NCI-H69 (cell line): ENCODE results near the gene GSTA1.
"Not testable (repeated sequence)": the region's sequence is repeated elsewhere in the genome, so short reads cannot be mapped to it uniquely, and the experiment has no call there.

Experiments used
- DNase-seq: peaks from one replicate; lab custom pipeline; 2025; lab: John Stamatoyannopoulos, UW

GSTA1 gene

DNA sequence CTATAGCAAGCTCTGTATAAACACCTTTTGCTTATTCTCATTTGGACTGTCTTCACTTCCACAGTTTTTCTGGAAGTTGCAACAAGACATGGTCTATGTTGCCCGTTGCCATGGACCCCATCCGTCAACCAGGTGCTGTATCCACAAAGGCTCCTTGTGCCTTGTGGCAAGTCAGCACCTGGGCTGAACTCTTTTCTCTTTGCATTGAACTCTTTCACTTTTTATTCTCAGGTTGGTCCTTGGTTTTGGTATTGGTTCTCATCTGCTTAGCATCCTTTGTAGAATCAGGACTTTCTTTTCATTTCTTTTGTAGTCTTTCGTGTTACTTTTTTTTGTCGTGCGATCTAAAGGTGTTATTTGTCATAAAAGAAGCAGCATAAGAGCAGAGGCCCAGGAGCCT is 5.0 kb upstream of the GSTA1 start:
- DNase-seq: no peak

DNA sequence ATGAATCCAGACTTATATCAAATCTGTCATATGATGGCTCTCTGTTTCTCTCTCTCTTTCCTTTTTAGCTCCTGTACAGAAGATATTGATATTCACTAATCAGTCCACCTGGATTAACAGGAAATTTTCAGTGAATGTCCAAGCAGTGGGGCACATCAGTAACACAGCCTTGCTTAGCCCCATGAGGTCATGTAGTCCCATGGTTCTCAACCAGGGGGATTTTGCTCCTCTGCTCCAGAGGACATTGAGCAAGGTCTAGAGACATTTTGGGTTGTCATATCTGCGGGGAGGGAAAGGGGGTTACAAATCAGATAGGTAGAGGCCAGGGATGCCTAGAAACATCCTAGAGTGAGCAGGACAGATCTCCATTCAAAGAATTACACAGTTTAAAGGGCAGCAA is 810 bp downstream of the GSTA1 start:
- no peak for DNase-seq

DNA sequence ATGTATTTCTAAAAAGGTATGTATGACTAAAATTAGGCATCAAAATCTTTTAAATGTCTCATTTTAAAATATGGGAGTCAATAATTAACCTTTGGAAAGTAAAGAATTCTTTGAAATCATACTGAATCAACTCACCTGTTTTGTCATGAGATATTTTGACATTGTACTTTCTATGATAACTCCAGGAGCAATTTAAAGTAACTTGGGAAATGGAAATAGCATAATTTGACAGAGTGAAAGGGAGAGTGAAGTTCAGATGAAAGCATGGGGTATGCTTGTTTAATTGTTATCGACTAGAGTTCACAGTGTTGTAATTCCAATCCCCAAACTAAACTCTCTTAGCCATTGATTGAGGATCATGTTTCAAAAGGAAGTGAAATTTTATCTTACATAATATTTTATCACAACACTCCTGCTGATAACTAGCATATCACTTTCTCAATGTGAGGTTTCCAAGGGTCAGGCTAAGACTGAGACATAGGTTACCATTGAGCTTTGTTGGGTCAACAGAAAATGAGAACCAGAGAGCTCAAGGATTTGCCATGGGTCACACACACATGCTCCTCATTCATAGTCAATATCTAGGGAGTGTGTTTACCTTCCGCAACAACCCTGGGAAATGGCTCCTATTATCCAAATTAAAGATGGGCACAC is 2.3 kb downstream of the GSTA1 start:
- DNase-seq: no peak

DNA sequence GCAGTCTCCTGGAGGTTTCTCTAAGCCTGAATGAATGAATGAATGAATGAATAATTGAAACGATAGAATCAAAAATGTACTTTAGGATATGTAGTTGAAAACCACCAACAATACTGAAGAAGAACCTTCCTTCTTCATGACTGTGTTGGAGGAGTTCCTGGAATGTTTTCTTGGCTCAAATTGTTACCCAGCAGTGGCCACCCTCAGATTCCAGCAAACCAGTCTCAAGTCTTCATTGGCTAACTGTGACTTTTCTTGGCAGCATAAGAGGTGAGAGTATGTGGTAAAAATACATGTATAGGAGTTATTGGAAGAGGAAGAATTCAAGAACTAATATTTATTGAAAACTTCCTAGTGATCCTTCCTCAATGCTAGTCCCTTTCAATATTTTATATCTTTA is 4.3 kb downstream of the GSTA1 start:
- not testable (repeated sequence) for DNase-seq

DNA sequence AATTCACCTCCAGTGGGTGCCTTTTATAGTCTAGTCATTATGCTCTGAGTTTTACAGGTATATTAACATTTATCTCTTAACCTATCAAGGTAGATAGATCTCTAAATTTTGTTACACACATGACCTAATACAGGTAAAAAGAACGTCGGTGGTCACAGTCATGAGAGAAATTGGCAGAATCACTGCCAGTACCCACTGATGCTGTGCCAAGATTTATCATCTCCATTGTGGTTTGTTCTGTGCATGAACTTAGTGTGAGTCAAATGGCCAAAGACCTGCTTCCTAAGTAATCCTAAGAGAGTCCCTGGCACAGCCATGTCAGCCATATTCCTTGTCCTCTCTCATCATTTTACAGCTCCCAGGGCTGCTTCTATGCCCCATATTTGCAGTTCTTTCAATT is 9.2 kb downstream of the GSTA1 start:
- not testable (repeated sequence) for DNase-seq

DNA sequence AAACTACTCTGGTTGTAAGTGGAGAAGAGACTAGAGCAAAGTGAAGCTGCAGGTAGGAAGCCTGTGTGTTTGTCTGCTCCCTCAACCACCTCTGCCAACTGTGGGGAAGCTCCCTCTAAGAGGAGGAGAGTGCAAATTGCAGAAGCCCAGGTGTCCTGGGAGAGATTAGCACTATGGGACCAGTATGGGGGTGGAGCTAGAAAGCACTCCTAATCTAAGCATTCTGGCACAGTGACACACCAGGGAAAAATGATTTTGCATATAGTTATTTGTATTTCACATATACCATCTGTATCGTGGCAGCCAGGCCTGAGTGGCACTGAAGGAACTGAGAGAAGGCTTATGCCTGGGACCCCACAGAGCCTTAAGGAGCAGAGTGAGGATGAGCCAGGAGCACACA is 12.8 kb downstream of the GSTA1 start:
- DNase-seq: peak; percentile 17

DNA sequence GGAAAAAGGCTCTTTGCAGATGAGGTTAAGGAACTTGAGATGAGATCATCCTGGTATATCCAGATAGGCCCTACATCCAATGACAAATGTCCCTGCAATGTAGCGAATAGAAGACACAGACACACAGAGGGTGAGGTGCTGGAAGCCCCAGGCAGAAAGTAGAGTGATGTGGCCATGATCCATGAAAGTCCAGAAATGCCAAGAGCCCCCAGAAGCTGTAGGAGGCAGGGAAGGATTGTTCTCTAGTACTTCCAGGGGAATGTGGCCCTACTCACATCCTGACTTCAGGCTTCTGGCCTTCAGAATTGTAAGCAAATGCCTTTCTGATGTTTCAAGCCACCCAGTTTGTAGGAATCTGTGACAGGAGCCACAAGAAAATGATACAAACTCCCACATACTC is 14.0 kb downstream of the GSTA1 start:
- not testable (repeated sequence) for DNase-seq

DNA sequence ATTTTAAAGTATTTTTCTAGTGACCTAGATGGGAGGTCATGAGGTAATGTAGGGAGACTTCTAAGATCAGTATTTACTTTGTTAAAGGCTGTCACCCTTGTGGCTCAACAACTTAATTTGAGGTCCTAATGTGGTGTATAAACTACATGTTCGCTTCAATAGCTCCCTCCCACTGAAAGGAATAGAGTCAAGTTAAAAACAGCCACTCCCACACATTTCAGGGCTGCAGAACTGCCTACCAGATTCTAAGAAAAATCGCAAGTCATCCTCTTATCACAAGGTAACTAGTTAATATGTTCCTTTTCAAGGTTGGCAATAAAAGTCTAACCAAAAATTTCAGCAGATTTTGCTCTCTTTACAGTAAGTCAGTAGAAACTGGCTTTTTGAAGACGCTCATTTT is 15.1 kb downstream of the GSTA1 start:
- DNase-seq: peak; percentile 11

DNA sequence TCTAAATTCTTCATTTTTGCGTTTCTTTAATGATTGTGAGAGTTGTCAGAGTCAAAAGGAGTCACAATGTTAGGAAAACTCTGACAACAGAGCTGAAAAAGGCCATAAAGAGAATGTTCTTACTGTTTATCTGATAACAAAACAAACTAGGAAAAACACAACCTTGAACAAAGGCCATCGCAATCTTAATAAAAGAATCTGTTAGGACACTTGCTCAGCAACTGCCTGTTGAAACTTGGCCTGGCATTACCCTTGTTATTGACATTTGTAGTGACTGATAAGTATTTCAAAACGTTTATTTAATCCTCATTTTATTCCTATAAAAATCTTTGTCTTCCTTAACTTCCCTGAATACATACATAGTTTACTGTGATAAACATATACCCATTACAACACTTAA is 15.7 kb downstream of the GSTA1 start:
- no peak for DNase-seq

DNA sequence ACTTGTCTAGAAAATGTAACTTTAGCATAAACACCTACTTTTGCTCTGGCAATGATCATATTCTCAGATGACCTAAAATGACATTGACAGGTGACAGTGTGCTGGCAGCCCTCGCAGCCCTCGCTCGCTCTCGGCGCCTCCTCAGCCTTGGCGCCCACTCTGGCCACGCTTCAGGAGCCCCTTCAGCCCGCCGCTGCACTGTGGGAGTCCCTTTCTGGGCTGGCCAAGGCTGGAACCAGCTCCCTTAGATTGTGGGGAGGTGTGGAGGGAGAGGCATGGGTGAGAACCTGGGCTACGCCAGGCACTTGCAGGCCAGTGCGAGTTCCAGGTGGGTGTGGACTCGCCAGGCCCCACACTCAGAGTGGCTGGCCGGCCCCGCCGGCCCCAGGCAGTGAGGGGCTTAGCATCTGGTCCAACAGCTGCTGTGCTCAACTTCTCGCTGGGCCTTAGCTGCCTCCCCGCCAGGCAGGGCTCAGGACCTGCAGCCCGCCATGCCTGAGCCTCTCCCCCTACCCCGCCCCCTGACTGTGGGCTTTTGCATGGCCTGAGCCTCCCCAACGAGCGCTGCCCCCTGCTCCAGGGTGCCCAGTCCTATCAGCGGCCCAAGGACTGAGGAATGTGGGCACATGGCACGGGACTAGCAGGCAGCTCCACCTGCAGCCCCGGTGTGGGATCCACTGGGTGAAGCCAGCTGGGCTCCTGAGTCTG is 17.2 kb downstream of the GSTA1 start:
- DNase-seq: no peak

DNA sequence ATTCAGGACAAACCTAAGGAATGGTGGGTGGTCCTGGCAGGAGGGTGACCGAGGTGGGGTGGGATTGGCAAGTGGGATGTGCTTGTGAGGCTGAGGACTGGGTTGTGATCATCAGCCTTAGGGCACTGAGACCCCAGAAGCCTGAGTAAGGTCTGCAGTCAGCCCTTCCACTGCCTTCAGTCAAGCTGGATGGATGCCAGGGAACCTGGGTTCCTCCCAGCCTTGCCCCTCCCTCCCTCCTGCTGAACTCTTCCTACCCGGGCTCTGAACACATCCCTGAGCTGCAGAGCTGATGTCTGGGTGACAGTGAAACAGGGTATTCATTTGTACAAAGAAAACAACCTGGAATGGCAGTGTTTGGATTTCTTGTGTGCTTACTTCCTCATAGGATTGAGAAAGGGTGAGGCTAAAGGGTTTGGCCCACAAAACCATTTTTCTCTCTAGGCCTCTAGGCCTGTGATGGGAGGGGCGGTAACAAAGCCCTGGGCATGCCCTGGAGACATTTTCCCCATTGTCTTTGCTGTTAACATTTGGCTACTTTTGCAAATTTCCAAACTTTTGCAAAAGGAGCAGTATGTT is 20.8 kb downstream of the GSTA1 start:
- DNase-seq: peak; percentile 86

DNA sequence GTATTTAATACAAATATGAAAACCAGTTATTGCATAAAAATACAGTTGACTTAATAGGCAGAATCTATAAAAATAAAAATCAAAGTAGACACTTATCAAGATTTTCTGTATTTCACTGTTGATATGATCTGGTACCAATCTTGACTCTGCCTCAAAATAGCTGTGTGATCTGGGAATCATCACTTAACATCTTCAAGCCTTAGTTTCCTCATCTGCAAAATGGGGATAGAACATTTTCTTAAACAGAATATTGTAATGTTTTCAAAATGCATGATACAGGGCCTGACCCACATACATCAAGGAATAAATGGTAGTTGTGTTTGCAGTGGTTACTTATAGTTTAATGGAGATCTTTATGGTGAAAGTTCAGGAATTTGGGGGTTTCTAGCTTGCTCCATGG is 21.4 kb downstream of the GSTA1 start:
- not testable (repeated sequence) for DNase-seq

DNA sequence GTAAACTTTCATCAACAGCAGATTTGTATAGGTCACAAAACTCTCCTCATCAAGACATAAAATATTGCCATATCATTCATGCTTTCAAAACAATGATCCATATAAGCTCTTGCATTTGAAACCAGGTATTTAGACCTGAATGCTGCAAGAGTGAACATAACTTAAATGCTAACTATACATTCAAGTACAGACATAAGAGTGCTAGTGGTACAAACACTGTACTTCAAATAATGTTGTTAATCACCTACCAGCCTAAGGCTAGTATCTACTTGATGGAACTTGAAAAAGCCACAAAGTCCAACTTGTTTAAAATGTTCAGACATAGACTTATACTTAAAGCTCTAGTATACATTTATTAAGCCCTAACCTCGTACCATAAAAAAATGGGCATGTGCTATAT is 24.4 kb downstream of the GSTA1 start:
- DNase-seq: no peak

DNA sequence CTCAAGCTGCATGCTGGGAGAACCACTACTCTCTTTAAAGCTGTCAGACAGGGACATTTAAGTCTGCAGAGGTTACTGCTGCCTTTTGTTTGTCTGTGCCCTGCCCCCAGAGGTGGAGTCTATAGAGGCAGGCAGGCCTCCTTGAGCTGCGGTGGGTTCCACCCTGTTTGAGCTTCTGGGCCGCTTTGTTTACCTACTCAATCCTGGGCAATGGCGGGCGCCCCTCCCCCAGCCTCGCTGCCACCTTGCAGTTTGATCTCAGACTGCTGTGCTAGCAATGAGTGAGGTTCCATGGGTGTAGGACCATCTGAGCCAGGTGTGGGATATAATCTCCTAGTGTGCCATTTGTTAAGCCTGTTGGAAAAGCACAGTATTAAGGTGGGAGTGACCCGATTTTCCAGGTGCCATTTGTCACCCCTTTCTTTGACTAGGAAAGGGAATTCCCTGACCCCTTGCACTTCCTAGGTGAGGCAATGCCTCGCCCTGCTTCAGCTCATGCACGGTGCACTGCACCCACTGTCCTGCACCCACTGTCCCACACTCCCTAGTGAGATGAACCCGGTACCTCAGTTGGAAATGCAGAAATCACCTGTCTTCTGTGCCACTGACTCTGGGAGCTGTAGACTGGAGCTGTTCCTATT is 26.8 kb downstream of the GSTA1 start:
- not testable (repeated sequence) for DNase-seq

DNA sequence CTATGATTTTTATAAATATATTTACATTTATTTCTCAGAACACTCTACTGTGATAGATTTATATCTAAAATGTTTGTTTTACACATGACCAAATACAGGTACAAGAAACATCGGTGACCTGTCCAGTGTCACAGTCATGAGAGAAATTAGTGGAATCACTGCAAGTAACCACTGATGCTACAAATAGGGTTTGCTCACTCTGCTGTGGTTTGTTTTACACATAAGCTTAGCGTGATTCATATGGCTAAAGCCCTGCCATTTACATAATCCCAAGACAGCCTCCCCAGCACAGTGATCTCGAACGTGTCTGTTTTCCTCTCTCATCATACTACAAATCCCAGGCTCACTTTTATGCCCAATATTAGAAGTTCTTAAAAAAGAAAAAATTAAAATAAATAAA is 34.2 kb downstream of the GSTA1 start:
- not testable (repeated sequence) for DNase-seq

DNA sequence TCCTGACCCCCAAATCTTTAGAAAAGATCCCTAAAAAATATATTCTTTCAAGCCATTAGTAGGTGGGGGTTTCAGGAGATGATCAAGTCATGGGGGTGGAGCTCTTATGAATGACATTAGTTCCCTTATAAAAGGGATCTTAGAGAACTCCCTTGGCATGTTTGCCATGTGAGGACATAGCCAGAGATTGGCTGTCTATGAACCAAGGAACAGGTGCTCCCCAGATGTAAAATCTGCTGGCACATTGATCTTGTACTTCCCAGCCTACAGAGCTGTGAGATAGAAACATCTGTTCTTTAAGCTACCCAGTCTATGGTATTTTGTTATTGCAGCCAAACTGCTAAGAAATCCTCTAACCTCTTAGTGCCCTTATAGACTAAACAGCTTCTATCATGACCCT is 36.0 kb downstream of the GSTA1 start:
- DNase-seq: not testable (repeated sequence)

DNA sequence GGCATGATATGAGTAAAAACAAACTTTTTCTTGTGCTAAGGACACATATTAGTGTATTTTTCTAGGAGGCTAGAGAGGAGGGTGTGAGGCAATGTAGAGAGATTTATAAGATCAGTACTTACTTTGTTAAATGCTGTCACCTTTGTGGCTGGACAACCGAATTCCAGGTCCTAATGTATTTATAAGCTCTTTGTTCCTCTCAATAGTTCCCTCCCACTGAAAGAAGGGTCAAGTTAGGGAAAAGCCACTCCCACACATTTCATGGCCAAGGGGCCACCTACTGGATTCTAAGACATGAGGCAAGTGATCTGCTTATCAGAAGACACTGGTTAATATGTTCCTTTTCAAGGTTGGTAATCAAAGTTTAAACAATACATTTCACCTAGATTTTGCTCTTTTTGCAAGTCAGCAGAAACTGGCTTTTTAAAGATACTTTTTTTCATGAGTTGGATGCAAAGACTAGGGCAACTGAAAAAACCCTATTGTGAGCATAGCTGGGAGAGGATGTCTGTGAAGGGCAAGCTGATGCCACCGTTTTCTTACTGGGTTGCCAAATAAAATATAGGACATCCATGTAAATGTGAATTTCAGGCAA is 40.2 kb downstream of the GSTA1 start, which contains the start of gene GSTA2:
TSS of gene GSTA2 (minus strand) at position 154 of the 595 bp plus-strand sequence. CDS start 5,528 bp downstream, outside the sequence.
- DNase-seq: not testable (repeated sequence)

DNA sequence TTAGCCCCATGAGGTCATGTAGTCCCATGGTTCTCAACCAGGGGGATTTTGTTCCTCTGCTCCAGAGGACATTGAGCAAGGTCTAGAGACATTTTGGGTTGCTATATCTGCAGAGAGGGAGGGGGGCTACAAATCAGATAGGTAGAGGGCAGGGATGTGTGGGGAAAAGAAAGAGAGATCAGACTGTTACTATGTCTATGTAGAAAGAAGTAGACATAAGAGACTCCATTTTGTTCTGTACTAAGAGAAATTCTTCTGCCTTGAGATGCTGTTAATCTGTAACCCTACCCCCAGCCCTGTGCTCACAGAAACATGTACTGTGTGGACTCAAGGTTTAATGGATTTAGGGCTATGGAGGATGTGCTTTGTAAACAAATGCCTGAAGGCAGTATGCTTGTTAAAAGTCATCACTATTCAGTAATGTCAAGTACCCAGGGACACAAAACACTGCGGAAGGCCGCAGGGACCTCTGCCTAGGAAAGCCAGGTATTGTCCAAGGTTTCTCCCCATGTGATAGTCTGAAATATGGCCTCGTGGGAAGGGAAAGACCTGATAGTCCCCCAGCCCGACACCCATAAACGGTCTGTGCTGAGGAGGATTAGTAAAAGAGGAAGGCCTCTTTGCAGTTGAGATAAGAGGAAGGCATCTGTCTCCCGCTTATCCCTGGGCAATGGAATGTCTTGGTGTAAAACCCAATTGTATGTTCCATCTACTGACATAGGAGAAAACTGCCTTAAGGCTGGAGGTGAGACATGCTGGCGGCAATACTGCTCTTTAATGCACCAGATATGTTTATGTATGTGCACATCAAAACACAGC is 41.7 kb downstream of the GSTA1 start:
- DNase-seq: peak; percentile 9

DNA sequence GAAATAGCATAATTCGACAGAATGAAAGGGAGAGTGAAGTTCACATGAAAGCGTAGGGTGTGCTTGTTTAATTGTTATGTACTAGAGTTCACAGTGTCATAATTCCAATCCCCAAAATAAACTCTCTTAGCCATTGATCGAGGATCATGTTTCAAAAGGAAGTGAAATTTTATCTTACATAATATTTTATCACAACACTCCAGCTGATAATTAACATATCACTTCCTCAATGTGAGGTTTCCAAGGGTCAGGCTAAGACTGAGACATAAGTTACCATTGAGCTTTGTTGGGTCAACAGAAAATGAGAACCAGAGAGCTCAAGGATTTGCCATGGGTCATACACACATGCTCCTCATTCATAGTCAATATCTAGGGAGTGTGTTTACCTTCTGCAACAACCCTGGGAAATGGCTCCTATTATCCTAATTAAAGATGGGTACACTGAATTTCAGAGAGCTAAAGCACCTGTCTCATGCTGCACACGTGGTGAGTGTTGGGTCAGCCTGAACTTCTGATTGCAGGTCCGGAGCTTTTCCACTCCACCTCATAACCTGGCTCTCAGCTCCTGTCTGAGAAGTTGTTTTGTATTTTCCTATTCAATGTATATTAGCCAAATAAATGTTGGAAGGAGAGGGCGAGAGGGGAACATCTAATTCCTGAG is 43.4 kb downstream of the GSTA1 start:
- peak; percentile 50 for DNase-seq

DNA sequence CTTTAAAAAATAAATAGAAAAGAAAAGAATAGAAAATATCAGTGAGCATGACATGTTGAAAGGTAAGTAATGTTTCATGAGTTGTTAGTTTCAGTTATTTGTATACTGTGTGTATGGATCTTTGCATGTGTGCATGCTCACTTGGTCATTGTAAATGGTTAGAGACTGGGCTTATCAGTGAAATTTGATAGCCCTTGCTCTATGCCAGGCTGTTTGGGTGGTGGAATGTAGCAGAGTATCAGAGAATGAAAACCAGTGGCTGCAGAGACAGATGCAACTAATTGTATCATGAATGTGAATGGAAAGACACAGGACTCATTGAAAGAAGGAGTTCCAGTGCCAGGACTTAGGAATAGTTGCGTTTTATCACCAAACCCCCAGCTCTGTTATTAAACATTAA is 44.5 kb downstream of the GSTA1 start:
- DNase-seq: no peak
